ENCODE results near the gene DIPK2A. TPM values are rescaled to one million over a fixed set of nuclear protein-coding genes. Genes with fewer than 3 reads are reported as not detected.

Gene DIPK2A
- total RNA-seq, 1 donor from 2014 or later = 36.0 TPM

DNA sequence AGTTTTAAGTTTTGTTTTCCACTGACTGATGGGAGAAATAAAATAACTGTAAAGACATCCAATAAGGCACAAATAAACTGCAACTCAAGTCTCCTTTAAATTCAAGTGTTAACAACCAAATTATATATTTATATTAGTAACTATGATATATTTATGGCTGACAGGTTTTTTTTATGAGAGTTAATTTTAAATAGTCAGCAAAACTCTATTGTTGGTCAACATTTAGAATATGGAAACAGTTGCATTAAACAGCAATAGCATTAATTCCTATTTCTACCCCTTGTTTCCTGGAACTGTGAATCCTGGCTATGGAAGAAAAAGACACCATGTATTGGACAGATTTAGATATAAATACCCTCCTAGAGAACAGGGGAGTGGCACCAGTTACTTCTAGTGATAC, 16.5 kb upstream of the DIPK2A start:
- Histone ChIP-seq H3K27ac (ENCODE audit: low read depth, low read length) (no peak overlapping the region), H3K27me3 (ENCODE audit: control insufficient read depth in 3 of 3, insufficient read depth in 3 of 3, low read length in 3 of 3) (no peaks in the 10 kb centered on the region), H3K36me3 (ENCODE audit: control insufficient read depth in 3 of 3, insufficient read depth in 3 of 3, low read length in 3 of 3) (no peaks in the 10 kb centered on the region), H3K9ac (ENCODE audit: low read depth in 1 of 3, low read length in 3 of 3) (no peak overlapping the region), H3K4me1 (ENCODE audit: control insufficient read depth in 3 of 3, insufficient read depth in 3 of 3, low read length in 3 of 3) (no peaks in the 10 kb centered on the region), H3K4me3 (ENCODE audit: low read length in 3 of 3) (no peak overlapping the region), H3K9me3 (ENCODE audit: control insufficient read depth in 3 of 3, low read length in 3 of 3) (no peaks in the 10 kb centered on the region)

DNA sequence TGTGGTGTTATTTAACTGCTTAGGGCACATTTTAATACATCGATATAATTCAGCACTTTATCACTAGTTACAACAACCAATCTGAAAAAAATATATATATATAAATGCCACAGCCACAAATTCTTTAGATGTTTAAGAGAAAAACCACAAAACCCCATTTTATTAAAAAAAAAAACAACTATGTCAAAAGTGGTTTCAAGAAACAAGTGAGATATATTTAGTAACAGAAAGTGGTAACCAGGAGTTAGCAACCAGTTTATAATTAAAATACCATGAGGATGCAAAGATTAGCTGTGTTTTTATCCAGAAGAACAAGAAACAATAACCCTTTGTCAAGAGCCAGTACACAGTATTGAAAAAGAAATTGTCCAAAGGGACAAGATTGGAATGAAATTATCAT, 14.8 kb upstream of the DIPK2A start:
- H3K36me3 ChIP-seq (ENCODE audit: control insufficient read depth in 3 of 3, insufficient read depth in 3 of 3, low read length in 3 of 3) = no peaks in the 10 kb centered on the region
- no peaks in the 10 kb centered on the region for H3K9me3 ChIP-seq (ENCODE audit: control insufficient read depth in 3 of 3, low read length in 3 of 3)
- no peak overlapping the region for H3K27ac ChIP-seq (ENCODE audit: low read depth, low read length)
- no peaks in the 10 kb centered on the region for H3K4me1 ChIP-seq (ENCODE audit: control insufficient read depth in 3 of 3, insufficient read depth in 3 of 3, low read length in 3 of 3)
- H3K9ac ChIP-seq (ENCODE audit: low read depth in 1 of 3, low read length in 3 of 3) = no peak overlapping the region
- no peak overlapping the region for H3K4me3 ChIP-seq (ENCODE audit: low read length in 3 of 3)
- H3K27me3 ChIP-seq (ENCODE audit: control insufficient read depth in 3 of 3, insufficient read depth in 3 of 3, low read length in 3 of 3) = no peaks in the 10 kb centered on the region

DNA sequence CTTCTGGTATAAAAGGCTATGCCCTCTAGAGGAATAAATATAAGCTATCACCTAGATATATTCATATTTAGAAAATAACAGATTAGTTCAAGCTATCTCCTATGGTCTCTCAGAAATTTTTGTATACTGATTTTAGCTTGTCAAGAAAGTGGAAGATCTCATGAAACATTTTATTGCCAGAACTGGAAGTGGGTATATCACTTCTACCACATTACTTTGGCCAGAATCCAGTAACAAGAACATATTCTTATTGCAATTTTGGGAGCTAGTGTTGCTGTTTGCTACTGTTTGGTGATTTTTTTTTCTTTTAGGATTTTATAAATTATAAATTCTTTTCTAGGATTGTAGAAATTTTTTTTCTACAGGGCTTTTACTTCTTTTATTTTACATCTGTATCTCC, 14.2 kb upstream of the DIPK2A start:
- Histone ChIP-seq H3K9ac (ENCODE audit: low read depth in 1 of 3, low read length in 3 of 3) (no peak overlapping the region), H3K4me3 (ENCODE audit: low read length in 3 of 3) (no peak overlapping the region), H3K9me3 (ENCODE audit: control insufficient read depth in 3 of 3, low read length in 3 of 3) (no peaks in the 10 kb centered on the region), H3K36me3 (ENCODE audit: control insufficient read depth in 3 of 3, insufficient read depth in 3 of 3, low read length in 3 of 3) (no peaks in the 10 kb centered on the region), H3K27me3 (ENCODE audit: control insufficient read depth in 3 of 3, insufficient read depth in 3 of 3, low read length in 3 of 3) (no peaks in the 10 kb centered on the region), H3K4me1 (ENCODE audit: control insufficient read depth in 3 of 3, insufficient read depth in 3 of 3, low read length in 3 of 3) (no peaks in the 10 kb centered on the region), H3K27ac (ENCODE audit: low read depth, low read length) (no peak overlapping the region)

DNA sequence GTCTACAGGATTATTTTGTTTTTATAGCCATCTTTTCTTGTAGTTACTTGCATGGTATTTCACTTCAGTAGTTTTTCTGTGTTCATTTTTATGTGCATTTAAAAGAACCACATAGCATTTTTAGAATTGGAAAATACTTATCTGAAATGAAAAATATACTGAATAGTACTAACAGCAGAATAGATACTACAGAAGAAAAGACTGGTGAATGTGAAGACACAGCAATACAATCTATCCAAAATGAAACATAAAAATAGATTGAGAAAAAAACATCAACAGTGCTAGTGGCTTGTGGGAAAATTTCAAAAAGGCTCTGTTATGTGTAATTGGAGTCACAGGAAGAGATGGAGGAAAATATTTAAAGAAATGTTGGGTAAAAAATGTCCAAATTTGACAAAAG, 12.7 kb upstream of the DIPK2A start:
- no peak overlapping the region for H3K4me3 ChIP-seq (ENCODE audit: low read length in 3 of 3)
- no peaks in the 10 kb centered on the region for H3K27me3 ChIP-seq (ENCODE audit: control insufficient read depth in 3 of 3, insufficient read depth in 3 of 3, low read length in 3 of 3)
- H3K27ac ChIP-seq (ENCODE audit: low read depth, low read length) = no peak overlapping the region
- no peaks in the 10 kb centered on the region for H3K4me1 ChIP-seq (ENCODE audit: control insufficient read depth in 3 of 3, insufficient read depth in 3 of 3, low read length in 3 of 3)
- H3K9ac ChIP-seq (ENCODE audit: low read depth in 1 of 3, low read length in 3 of 3) = no peak overlapping the region
- no peaks in the 10 kb centered on the region for H3K36me3 ChIP-seq (ENCODE audit: control insufficient read depth in 3 of 3, insufficient read depth in 3 of 3, low read length in 3 of 3)
- no peaks in the 10 kb centered on the region for H3K9me3 ChIP-seq (ENCODE audit: control insufficient read depth in 3 of 3, low read length in 3 of 3)

DNA sequence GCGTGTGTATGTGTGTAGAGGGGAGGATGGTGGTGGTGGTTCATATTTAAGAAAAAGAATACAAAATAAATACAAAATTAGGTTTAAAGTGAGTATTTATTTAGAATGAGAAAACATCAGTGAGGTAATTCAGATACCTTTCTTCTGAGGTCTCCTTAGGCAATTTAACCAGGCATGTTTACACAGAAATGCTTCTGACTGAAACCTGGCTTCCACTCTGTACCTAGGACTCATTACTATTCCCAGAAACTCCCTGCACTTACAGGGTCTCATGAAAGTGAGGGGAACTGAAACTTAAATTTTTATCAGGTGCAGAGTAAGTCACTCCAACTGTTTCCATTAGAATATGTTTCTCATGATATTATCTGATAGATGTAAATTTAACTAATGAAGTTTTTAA, 10.3 kb upstream of the DIPK2A start:
- Histone ChIP-seq H3K4me3 (ENCODE audit: low read length in 3 of 3) (no peak overlapping the region), H3K27ac (ENCODE audit: low read depth, low read length) (no peak overlapping the region)

DNA sequence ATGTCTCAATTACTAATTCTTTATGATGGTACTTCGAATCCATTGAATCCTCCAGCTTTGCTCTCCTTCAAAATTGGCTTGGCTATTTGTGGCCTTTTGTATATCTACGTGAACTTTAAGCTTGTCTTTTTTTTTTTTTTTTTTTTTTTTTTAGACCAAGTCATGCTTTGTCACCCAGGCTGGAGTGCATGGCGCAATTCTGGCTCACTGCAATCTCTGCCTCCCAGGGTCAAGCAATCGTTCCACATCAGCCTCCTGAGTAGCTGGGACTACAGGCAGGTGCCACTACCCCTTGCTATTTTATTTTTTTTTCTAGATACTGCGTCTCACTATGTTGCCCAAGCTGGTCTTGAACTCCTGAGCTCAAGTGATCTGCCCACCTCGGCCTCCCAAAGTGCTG, 7.7 kb upstream of the DIPK2A start:
- no peak overlapping the region for H3K27ac ChIP-seq (ENCODE audit: low read depth, low read length)
- no peaks in the 10 kb centered on the region for H3K9me3 ChIP-seq (ENCODE audit: control insufficient read depth in 3 of 3, low read length in 3 of 3)
- H3K4me1 ChIP-seq (ENCODE audit: control insufficient read depth in 3 of 3, insufficient read depth in 3 of 3, low read length in 3 of 3) = no peaks in the 10 kb centered on the region
- H3K4me3 ChIP-seq (ENCODE audit: low read length in 3 of 3) = no peak overlapping the region
- H3K9ac ChIP-seq (ENCODE audit: low read depth in 1 of 3, low read length in 3 of 3) = no peak overlapping the region
- no peaks in the 10 kb centered on the region for H3K36me3 ChIP-seq (ENCODE audit: control insufficient read depth in 3 of 3, insufficient read depth in 3 of 3, low read length in 3 of 3)
- H3K27me3 ChIP-seq (ENCODE audit: control insufficient read depth in 3 of 3, insufficient read depth in 3 of 3, low read length in 3 of 3) = no peaks in the 10 kb centered on the region

More for the DNA sequence above, 10.3 kb upstream of the DIPK2A start:
- Histone ChIP-seq H3K9ac (ENCODE audit: low read depth in 1 of 3, low read length in 3 of 3) (no peak overlapping the region), H3K27me3 (ENCODE audit: control insufficient read depth in 3 of 3, insufficient read depth in 3 of 3, low read length in 3 of 3) (no peaks in the 10 kb centered on the region), H3K4me1 (ENCODE audit: control insufficient read depth in 3 of 3, insufficient read depth in 3 of 3, low read length in 3 of 3) (no peaks in the 10 kb centered on the region), H3K36me3 (ENCODE audit: control insufficient read depth in 3 of 3, insufficient read depth in 3 of 3, low read length in 3 of 3) (no peaks in the 10 kb centered on the region), H3K9me3 (ENCODE audit: control insufficient read depth in 3 of 3, low read length in 3 of 3) (no peaks in the 10 kb centered on the region)

DNA sequence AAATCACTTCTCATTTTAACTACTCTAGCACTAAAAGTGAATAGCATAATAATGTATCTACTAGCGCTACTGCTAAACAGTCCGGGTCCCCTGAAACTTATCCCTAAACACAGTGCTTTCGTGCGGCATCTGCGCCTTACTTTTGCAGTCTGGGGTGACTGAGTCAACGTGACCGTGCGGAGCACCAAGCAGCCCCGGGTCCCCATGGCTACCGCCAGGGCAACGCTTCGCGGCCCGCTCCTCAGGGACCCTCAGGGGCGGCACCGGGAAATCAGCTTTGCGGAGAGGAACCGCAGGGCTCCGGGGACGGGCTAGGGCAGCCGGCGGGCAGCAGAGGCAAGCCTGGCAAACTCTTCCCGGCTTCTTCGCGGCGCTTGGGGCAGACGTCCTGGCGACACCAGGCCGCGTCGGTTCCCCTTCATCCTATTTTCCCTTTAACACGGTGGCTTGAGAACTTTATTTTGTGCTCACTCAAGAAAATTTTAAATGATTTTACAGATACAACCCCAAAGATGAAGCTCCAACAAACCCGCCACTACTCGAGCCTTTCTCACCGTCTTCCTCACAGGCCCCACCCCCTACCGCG, 757 bp upstream of the DIPK2A start:
- Histone ChIP-seq H3K27ac (ENCODE audit: low read depth, low read length) (peak overlapping the region; percentile 94), H3K27me3 (ENCODE audit: control insufficient read depth in 3 of 3, insufficient read depth in 3 of 3, low read length in 3 of 3) (no peaks in the 10 kb centered on the region), H3K4me1 (ENCODE audit: control insufficient read depth in 3 of 3, insufficient read depth in 3 of 3, low read length in 3 of 3) (peaks cover 0 to 8% (median 5%) of the 10 kb centered on the region in 3 donors), H3K36me3 (ENCODE audit: control insufficient read depth in 3 of 3, insufficient read depth in 3 of 3, low read length in 3 of 3) (no peaks in the 10 kb centered on the region), H3K9ac (ENCODE audit: low read depth in 1 of 3, low read length in 3 of 3) (peak overlapping the region; percentile 83 to 95 (median 88)), H3K9me3 (ENCODE audit: control insufficient read depth in 3 of 3, low read length in 3 of 3) (no peaks in the 10 kb centered on the region), H3K4me3 (ENCODE audit: low read length in 3 of 3) (peak overlapping the region; percentile 96 to 98 (median 98))

DNA sequence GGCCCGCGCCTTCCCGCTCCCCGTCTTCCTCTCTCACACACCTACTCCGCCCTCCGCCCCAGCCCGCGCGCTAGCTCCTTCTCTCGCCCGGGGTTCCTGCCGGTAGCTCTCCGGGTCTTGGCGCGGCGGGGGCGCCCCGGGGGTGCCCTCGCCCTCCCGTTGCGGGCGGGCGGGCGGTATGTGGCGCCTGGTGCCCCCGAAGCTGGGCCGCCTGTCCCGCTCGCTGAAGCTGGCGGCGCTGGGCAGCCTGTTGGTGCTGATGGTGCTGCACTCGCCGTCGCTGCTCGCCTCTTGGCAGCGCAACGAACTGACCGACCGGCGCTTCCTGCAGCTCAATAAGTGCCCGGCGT, 507 bp downstream of the DIPK2A start:
- H3K27ac ChIP-seq (ENCODE audit: low read depth, low read length) = peak overlapping the region; percentile 94
- peak overlapping the region; percentile 96 to 98 (median 98) for H3K4me3 ChIP-seq (ENCODE audit: low read length in 3 of 3)
- H3K27me3 ChIP-seq (ENCODE audit: control insufficient read depth in 3 of 3, insufficient read depth in 3 of 3, low read length in 3 of 3) = no peaks in the 10 kb centered on the region
- peaks cover 0 to 8% (median 5%) of the 10 kb centered on the region in 3 donors for H3K4me1 ChIP-seq (ENCODE audit: control insufficient read depth in 3 of 3, insufficient read depth in 3 of 3, low read length in 3 of 3)
- peak overlapping the region; percentile 78 to 95 (median 88) for H3K9ac ChIP-seq (ENCODE audit: low read depth in 1 of 3, low read length in 3 of 3)
- H3K9me3 ChIP-seq (ENCODE audit: control insufficient read depth in 3 of 3, low read length in 3 of 3) = no peaks in the 10 kb centered on the region
- H3K36me3 ChIP-seq (ENCODE audit: control insufficient read depth in 3 of 3, insufficient read depth in 3 of 3, low read length in 3 of 3) = no peaks in the 10 kb centered on the region

DNA sequence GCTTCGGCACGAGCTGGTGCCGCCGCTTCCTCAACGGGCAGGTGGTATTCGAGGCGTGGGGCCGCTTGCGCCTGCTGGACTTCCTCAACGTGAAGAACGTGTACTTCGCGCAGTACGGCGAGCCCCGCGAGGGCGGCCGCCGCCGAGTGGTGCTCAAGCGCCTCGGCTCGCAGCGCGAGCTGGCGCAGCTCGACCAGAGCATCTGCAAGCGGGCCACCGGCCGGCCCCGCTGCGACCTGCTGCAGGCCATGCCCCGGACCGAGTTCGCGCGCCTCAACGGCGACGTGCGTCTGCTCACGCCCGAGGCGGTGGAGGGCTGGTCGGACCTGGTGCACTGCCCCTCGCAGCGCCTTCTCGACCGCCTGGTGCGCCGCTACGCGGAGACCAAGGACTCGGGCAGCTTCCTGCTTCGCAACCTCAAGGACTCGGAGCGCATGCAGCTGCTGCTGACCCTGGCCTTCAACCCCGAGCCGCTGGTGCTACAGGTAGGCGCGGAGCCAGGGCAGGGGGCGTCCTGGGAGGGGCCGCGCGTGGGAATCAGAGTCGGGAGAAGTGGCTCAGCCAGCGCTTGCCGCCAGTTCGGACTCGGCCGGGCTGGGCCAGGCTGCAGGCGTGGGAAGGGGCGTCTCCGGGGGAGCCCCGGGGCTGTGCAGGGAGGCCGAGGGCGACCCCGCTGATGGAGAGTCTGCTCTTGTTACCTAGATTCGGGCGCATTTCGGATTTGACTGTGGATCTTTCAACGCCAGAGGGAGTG, 1.1 kb downstream of the DIPK2A start:
- peak overlapping the region; percentile 96 to 98 (median 98) for H3K4me3 ChIP-seq (ENCODE audit: low read length in 3 of 3)
- peaks cover 0 to 8% (median 5%) of the 10 kb centered on the region in 3 donors for H3K4me1 ChIP-seq (ENCODE audit: control insufficient read depth in 3 of 3, insufficient read depth in 3 of 3, low read length in 3 of 3)
- no peaks in the 10 kb centered on the region for H3K36me3 ChIP-seq (ENCODE audit: control insufficient read depth in 3 of 3, insufficient read depth in 3 of 3, low read length in 3 of 3)
- H3K27ac ChIP-seq (ENCODE audit: low read depth, low read length) = peak overlapping the region; percentile 94
- peak overlapping the region; percentile 78 to 95 (median 88) for H3K9ac ChIP-seq (ENCODE audit: low read depth in 1 of 3, low read length in 3 of 3)
- no peaks in the 10 kb centered on the region for H3K9me3 ChIP-seq (ENCODE audit: control insufficient read depth in 3 of 3, low read length in 3 of 3)
- H3K27me3 ChIP-seq (ENCODE audit: control insufficient read depth in 3 of 3, insufficient read depth in 3 of 3, low read length in 3 of 3) = no peaks in the 10 kb centered on the region

DNA sequence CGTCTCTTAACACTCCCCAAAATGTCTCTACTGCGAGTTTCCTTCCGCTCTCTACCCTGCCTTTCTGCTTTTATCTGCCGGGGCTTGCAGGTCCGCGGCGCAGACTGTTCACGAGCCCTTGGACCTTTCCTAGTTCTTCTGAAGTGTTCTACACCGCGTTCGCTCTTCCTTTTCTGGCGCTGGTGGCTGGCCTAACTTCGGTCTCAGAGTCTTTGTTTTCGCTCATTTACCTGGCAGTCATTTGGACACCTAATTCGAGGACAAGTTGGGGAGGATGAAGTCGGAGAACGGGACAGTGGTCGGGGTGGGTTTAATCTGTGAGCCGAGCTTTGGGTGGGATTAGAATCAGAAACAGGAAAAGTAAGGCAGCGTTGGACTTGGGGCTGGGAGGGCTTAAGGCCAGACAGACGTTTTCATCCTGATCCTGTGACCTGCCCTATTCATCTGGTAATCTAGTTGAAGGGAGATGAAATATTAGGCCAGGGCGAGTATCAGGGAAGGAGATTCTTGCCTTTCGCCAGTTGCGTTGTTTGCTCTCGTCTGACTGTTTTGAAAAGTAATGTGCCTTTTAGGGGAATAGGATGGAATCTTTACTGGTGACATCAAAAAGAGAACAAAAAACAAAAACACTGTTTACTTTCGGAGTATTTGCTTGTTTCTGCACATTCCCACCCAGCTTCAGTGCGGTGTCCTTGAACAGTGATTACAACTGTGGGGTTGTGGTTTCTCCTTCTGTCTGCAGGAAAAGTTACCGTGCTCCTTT, 1.8 kb downstream of the DIPK2A start:
- Histone ChIP-seq H3K4me3 (ENCODE audit: low read length in 3 of 3) (peak overlapping the region; percentile 96 to 98 (median 98)), H3K9me3 (ENCODE audit: control insufficient read depth in 3 of 3, low read length in 3 of 3) (no peaks in the 10 kb centered on the region), H3K27me3 (ENCODE audit: control insufficient read depth in 3 of 3, insufficient read depth in 3 of 3, low read length in 3 of 3) (no peaks in the 10 kb centered on the region), H3K27ac (ENCODE audit: low read depth, low read length) (peak overlapping the region; percentile 94), H3K36me3 (ENCODE audit: control insufficient read depth in 3 of 3, insufficient read depth in 3 of 3, low read length in 3 of 3) (no peaks in the 10 kb centered on the region), H3K4me1 (ENCODE audit: control insufficient read depth in 3 of 3, insufficient read depth in 3 of 3, low read length in 3 of 3) (peaks cover 0 to 8% (median 7%) of the 10 kb centered on the region in 3 donors), H3K9ac (ENCODE audit: low read depth in 1 of 3, low read length in 3 of 3) (peak overlapping the region; percentile 78 to 95 (median 88))
